Measurements from ENCODE around the gene BARHL1. TPM values are rescaled to one million over a fixed set of nuclear protein-coding genes. Genes with fewer than 3 reads are reported as not detected.
A peak's percentile ranks its signal among the peaks of the same experiment; 100 is the strongest.

Gene BARHL1
- total RNA-seq, 1 experiment from 2014 or later = not detected

DNA sequence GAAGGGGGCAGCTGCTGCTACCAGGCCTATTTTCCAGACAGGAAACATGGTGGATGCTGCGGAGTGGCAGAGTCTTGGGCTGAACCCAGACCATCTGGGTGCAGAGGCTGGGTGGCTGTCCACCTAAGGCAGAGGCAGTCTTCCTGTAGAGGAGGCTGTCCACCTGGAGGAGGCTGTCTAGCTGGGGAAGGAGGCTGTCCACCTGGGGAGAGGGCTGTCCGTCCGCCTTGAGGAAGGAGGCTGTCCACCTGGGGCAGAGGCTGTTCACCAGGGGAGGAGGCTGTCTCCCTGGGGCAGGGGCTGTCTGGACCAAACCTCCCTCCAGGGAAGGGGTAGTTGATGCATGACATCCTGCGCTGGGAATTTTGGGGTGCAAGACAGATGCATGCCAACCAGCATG lies 39.2 kb upstream of the BARHL1 start:
- Histone ChIP-seq H3K9me3 (ENCODE audit: low read length) (no peaks in the 10 kb centered on the region), H4K20me1 (ENCODE audit: insufficient read depth, low read depth, low read length) (no peaks in the 10 kb centered on the region), H3K4me3 (ENCODE audit: low read length) (no peak overlapping the region), H2AFZ (ENCODE audit: low read length) (no peak overlapping the region), H3K9me2 (replicated peaks; ENCODE audit: insufficient read depth, low read length) (no peaks in the 10 kb centered on the region), H3K4me1 (ENCODE audit: low read length) (peaks cover 29% of the 10 kb centered on the region), H3K4me2 (ENCODE audit: low read depth, low read length, poor library complexity, severe bottlenecking) (no peak overlapping the region), H3K36me3 (ENCODE audit: insufficient read depth, low read length) (no peaks in the 10 kb centered on the region), H3K9ac (ENCODE audit: low read length) (no peak overlapping the region), H3K27ac (ENCODE audit: low read length) (no peak overlapping the region), H3K27me3 (ENCODE audit: low read length) (no peaks in the 10 kb centered on the region), H3K79me2 (ENCODE audit: low read length) (no peaks in the 10 kb centered on the region)
- no peak for DNase-seq

DNA sequence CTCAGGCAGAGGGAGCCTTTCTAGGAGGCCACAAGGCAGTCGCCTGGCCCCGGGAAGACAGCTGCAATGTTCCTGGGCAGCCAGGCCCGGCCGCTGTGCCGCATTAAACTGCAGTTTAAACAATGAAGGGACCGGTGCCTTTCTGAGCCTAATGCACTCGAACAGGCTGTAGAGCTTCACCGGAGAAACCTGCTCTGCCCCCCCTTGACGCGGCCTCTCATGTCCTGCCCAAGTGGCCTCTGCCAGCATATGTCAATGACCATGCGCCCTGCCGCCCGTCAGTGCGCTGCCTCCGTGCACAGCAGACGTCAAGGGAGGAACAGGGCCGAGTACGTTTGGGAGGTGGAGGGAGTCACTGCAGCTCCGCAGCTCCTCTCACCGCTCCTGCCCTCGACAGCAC lies 38.4 kb upstream of the BARHL1 start:
- Histone ChIP-seq H3K4me3 (ENCODE audit: low read length) (no peak overlapping the region), H3K27ac (ENCODE audit: low read length) (no peak overlapping the region)
- DNase-seq = no peak

DNA sequence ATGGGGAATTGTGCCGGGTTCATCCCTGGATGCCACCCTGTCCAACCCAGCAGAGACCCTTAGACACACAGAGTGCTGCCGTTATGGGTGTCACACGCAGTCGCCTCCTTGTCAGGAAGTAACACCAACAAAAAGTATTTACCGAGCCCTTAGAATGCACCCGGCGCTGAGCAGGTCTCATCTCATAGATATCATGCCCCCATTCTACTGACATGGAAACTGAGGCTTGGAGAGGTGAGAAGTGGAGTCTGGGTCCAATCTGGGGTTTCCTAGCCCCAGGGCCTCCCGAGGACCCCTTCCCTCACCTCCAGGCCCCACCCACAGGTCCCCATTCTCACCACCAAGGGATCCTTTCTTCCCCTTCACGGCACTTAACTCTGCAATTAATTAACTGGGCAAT lies 36.8 kb upstream of the BARHL1 start:
- no peaks in the 10 kb centered on the region for H3K79me2 ChIP-seq (ENCODE audit: low read length)
- H3K9ac ChIP-seq (ENCODE audit: low read length) = peak overlapping the region; percentile 62
- H3K4me3 ChIP-seq (ENCODE audit: low read length) = peak overlapping the region; percentile 61; the same call in 1 of the 2 replicates
- no peaks in the 10 kb centered on the region for H3K9me3 ChIP-seq (ENCODE audit: low read length)
- peaks cover 47% of the 10 kb centered on the region for H3K4me1 ChIP-seq (ENCODE audit: low read length)
- H4K20me1 ChIP-seq (ENCODE audit: insufficient read depth, low read depth, low read length) = no peaks in the 10 kb centered on the region
- no peak overlapping the region; the same call in 1 of the 2 replicates for H3K27ac ChIP-seq (ENCODE audit: low read length)
- H3K27me3 ChIP-seq (ENCODE audit: low read length) = no peaks in the 10 kb centered on the region
- no peak for DNase-seq
- peak overlapping the region; percentile 78 for H3K4me2 ChIP-seq (ENCODE audit: low read depth, low read length, poor library complexity, severe bottlenecking)
- no peak overlapping the region for H2AFZ ChIP-seq (ENCODE audit: low read length)
- H3K9me2 ChIP-seq (replicated peaks; ENCODE audit: insufficient read depth, low read length) = no peaks in the 10 kb centered on the region
- H3K36me3 ChIP-seq (ENCODE audit: insufficient read depth, low read length) = no peaks in the 10 kb centered on the region

More for the DNA sequence above, 38.4 kb upstream of the BARHL1 start:
- Histone ChIP-seq H3K4me2 (ENCODE audit: low read depth, low read length, poor library complexity, severe bottlenecking) (no peak overlapping the region), H3K4me1 (ENCODE audit: low read length) (peaks cover 36% of the 10 kb centered on the region), H3K27me3 (ENCODE audit: low read length) (no peaks in the 10 kb centered on the region), H3K36me3 (ENCODE audit: insufficient read depth, low read length) (no peaks in the 10 kb centered on the region), H3K79me2 (ENCODE audit: low read length) (no peaks in the 10 kb centered on the region), H3K9ac (ENCODE audit: low read length) (no peak overlapping the region), H3K9me3 (ENCODE audit: low read length) (no peaks in the 10 kb centered on the region), H2AFZ (ENCODE audit: low read length) (no peak overlapping the region), H3K9me2 (replicated peaks; ENCODE audit: insufficient read depth, low read length) (no peaks in the 10 kb centered on the region), H4K20me1 (ENCODE audit: insufficient read depth, low read depth, low read length) (no peaks in the 10 kb centered on the region)

DNA sequence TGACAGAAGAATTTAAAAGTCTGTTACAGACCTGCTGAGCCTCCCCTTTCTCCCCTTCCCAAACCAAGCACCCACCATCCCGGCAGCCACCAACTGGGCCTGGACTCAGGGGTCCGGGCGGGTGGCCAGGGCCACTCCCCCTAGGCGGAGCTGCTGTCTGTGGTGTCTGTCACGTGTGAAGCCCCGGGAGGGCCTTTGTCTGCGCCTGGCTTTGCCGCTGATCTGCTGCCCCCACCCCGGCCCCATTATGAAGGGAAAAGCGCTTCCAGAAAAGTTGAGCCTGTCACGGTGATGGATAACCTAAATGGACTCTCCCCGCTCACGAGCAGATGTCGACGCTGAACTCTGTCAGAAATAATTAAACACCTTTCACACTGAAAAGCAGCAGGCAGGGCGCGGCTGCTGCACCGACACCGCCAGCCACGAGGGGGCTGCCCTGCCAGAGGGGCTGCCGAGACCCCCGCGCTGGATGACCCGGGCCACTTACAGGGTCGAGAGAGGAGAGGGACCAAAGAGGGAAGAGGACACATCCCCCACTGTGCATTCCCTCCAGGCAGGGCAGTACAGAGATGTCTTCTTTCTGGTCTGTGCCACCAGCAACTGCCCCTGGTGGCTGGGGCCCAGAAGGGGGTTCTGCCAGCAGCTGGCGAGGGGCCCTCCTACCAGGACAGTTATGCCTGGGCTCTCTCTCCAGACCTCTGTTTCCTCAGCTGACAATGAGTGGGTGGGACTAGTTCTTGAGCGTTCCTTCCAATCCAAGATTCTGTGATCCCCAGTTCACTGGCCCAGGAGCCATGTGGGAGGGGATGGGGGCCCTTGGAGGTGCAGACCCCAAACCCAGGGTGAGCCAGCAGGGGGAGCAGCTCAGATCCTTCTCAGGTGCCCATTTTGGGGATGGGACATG lies 36.0 kb upstream of the BARHL1 start:
- Histone ChIP-seq H3K36me3 (ENCODE audit: insufficient read depth, low read length) (no peaks in the 10 kb centered on the region), H3K4me3 (ENCODE audit: low read length) (peak overlapping the region; percentile 61), H3K4me1 (ENCODE audit: low read length) (peaks cover 47% of the 10 kb centered on the region), H3K4me2 (ENCODE audit: low read depth, low read length, poor library complexity, severe bottlenecking) (peak overlapping the region; percentile 78), H3K27me3 (ENCODE audit: low read length) (no peaks in the 10 kb centered on the region), H3K9me2 (replicated peaks; ENCODE audit: insufficient read depth, low read length) (no peaks in the 10 kb centered on the region), H4K20me1 (ENCODE audit: insufficient read depth, low read depth, low read length) (no peaks in the 10 kb centered on the region), H2AFZ (ENCODE audit: low read length) (peak overlapping the region; percentile 82), H3K9ac (ENCODE audit: low read length) (peak overlapping the region; percentile 62), H3K27ac (ENCODE audit: low read length) (peak overlapping the region; percentile 98), H3K9me3 (ENCODE audit: low read length) (no peaks in the 10 kb centered on the region), H3K79me2 (ENCODE audit: low read length) (no peaks in the 10 kb centered on the region)
- peak; percentile 78 for DNase-seq

DNA sequence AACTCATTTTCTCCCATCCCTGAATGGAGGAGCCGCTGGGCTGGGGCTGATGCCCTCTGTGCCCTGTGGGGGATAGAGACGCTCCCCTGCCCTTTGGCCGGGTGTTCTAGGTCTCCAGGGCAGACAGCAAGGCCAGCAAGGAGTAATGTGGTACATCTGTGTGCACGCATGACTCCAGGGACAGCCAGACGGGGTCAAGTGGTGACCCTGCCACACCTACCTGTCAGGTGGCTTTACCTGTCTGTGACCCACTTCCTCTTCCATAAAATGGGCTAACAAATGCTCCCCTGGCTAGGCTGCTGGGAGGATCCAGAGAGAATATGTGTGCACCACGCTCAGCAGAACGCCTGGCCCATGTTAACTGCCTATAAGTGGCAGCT lies 35.4 kb upstream of the BARHL1 start:
- Histone ChIP-seq H3K79me2 (ENCODE audit: low read length) (no peaks in the 10 kb centered on the region), H3K9me3 (ENCODE audit: low read length) (no peaks in the 10 kb centered on the region), H3K4me3 (ENCODE audit: low read length) (peak overlapping the region; percentile 61; the same call in 1 of the 2 replicates), H3K9ac (ENCODE audit: low read length) (peak overlapping the region; percentile 62), H2AFZ (ENCODE audit: low read length) (peak overlapping the region; percentile 36), H3K4me1 (ENCODE audit: low read length) (peaks cover 47% of the 10 kb centered on the region), H3K36me3 (ENCODE audit: insufficient read depth, low read length) (no peaks in the 10 kb centered on the region), H4K20me1 (ENCODE audit: insufficient read depth, low read depth, low read length) (no peaks in the 10 kb centered on the region), H3K27me3 (ENCODE audit: low read length) (no peaks in the 10 kb centered on the region), H3K27ac (ENCODE audit: low read length) (peak overlapping the region; percentile 98), H3K4me2 (ENCODE audit: low read depth, low read length, poor library complexity, severe bottlenecking) (peak overlapping the region; percentile 78), H3K9me2 (replicated peaks; ENCODE audit: insufficient read depth, low read length) (no peaks in the 10 kb centered on the region)
- DNase-seq = no peak

DNA sequence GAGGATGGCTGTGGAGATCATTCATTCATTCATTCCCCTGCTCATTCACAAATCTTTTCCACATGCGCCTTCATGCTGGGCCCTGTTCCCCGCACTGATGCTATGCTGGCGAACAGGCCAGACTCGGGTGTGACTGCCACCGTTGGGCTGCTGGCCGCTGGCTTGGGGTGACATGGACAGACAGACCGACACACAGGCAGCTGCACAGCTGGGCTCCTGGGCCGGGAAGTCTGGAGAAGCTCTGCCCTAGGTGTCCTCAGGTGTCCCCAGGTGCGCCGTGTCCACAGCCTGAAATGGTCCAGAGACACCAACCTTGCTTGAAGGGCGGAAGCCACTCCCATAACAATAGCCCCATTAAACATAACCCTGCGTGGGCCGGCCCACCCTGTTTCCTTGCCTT lies 35.0 kb upstream of the BARHL1 start:
- Histone ChIP-seq H3K9me3 (ENCODE audit: low read length) (no peaks in the 10 kb centered on the region), H3K27ac (ENCODE audit: low read length) (peak overlapping the region; percentile 98), H3K79me2 (ENCODE audit: low read length) (no peaks in the 10 kb centered on the region), H3K4me1 (ENCODE audit: low read length) (peaks cover 47% of the 10 kb centered on the region), H3K36me3 (ENCODE audit: insufficient read depth, low read length) (no peaks in the 10 kb centered on the region), H3K4me2 (ENCODE audit: low read depth, low read length, poor library complexity, severe bottlenecking) (peak overlapping the region; percentile 78), H4K20me1 (ENCODE audit: insufficient read depth, low read depth, low read length) (no peaks in the 10 kb centered on the region), H3K27me3 (ENCODE audit: low read length) (no peaks in the 10 kb centered on the region), H3K9ac (ENCODE audit: low read length) (peak overlapping the region; percentile 62), H3K9me2 (replicated peaks; ENCODE audit: insufficient read depth, low read length) (no peaks in the 10 kb centered on the region), H3K4me3 (ENCODE audit: low read length) (peak overlapping the region; percentile 61), H2AFZ (ENCODE audit: low read length) (peak overlapping the region; percentile 36)
- DNase-seq = no peak

DNA sequence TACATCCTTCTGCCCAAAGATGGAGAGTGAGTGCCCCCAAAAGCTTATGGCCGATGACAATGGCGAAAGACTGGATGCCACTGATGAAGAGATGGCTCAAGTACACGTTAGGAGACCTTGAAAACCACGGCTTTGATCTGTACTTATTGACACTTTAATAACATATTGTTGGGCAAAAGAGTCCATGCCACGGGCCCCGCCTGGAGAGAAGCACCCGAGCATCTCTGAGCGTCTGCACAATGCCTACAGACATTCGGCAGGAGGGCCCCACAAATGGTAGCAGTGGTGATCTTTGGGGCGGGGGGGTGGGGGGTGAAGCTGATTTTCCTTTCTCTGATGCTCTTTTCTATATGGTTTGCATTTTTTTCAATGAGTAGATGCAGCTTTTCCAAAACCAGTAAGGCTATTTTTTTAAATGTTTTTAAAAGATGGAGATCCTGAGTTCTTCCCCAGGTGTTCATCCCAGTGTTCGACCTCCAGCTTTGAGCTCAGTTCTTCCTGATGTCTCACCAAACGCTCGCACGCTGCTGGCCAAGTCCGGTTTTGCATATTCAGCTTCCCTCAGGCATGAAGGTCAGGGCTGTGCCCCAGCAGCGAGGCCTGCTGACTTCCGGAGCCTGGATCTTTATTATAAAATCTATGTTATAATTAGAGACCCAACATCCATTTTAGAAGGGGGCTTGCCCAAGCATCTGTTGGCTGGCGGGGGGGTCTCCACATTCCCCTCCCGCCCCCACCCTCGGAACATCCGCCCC lies 34.3 kb upstream of the BARHL1 start:
- H2AFZ ChIP-seq (ENCODE audit: low read length) = peak overlapping the region; percentile 84; the same call in 1 of the 2 replicates
- peak overlapping the region; percentile 78 for H3K4me2 ChIP-seq (ENCODE audit: low read depth, low read length, poor library complexity, severe bottlenecking)
- peak overlapping the region; percentile 61 for H3K4me3 ChIP-seq (ENCODE audit: low read length)
- H3K9ac ChIP-seq (ENCODE audit: low read length) = peak overlapping the region; percentile 62
- no peaks in the 10 kb centered on the region for H3K9me2 ChIP-seq (replicated peaks; ENCODE audit: insufficient read depth, low read length)
- H3K9me3 ChIP-seq (ENCODE audit: low read length) = no peaks in the 10 kb centered on the region
- H3K27ac ChIP-seq (ENCODE audit: low read length) = peak overlapping the region; percentile 98
- H3K79me2 ChIP-seq (ENCODE audit: low read length) = no peaks in the 10 kb centered on the region
- no peaks in the 10 kb centered on the region for H3K36me3 ChIP-seq (ENCODE audit: insufficient read depth, low read length)
- H3K4me1 ChIP-seq (ENCODE audit: low read length) = peaks cover 47% of the 10 kb centered on the region
- peak; percentile 96 for DNase-seq
- H3K27me3 ChIP-seq (ENCODE audit: low read length) = no peaks in the 10 kb centered on the region
- no peaks in the 10 kb centered on the region for H4K20me1 ChIP-seq (ENCODE audit: insufficient read depth, low read depth, low read length)
